ENCODE data around the gene PSMA7. TPM values are rescaled to one million over a fixed set of nuclear protein-coding genes. Genes with fewer than 3 reads are reported as not detected.
"Not testable (repeated sequence)": the region's sequence is repeated elsewhere in the genome, so short reads cannot be mapped to it uniquely, and the experiment has no call there.

Gene PSMA7
- total RNA-seq, 1 donor from 2014 or later = 463 TPM

- DNase-seq (ENCODE audit: low read depth, low spot score) = no peak
These were observed 22.0 kb downstream of the PSMA7 start for GRCh38 chr20:62120990-62121775.

- DNase-seq (ENCODE audit: low read depth, low spot score) = no peak
These were observed 22.8 kb downstream of the PSMA7 start for GRCh38 chr20:62120365-62120762.

GRCh38 chr20:62119591-62120364 lies 23.4 kb downstream of the PSMA7 start:
- no peak for DNase-seq (ENCODE audit: low read depth, low spot score)

DNA sequence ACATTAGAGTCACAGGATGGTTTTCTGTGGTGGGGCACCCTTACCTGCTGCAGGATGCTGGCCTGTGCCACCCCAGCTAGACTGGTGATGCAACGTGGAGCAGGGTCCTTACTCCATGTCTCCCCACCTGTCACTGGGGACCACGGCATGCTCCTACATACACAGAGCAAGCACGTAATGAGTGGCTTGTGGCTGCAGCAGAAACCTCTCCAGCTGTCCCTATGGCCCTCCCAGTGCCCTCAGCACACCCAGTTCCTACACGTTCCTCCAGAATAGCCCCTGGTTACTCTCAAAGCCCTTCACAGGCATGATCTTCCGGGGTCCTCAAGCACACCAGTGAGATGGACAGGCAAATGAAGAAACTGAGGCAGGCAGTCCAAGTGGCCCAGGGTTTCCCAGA lies 24.1 kb downstream of the PSMA7 start:
- DNase-seq (ENCODE audit: low read depth, low spot score) = no peak

- DNase-seq (ENCODE audit: low read depth, low spot score) = no peak
These were observed 24.8 kb downstream of the PSMA7 start for GRCh38 chr20:62118113-62119043.

GRCh38 chr20:62117658-62118057 lies 25.5 kb downstream of the PSMA7 start:
- DNase-seq (ENCODE audit: low read depth, low spot score) = no peak

GRCh38 chr20:62117362-62117646 lies 25.9 kb downstream of the PSMA7 start:
- no peak for DNase-seq (ENCODE audit: low read depth, low spot score)

DNA sequence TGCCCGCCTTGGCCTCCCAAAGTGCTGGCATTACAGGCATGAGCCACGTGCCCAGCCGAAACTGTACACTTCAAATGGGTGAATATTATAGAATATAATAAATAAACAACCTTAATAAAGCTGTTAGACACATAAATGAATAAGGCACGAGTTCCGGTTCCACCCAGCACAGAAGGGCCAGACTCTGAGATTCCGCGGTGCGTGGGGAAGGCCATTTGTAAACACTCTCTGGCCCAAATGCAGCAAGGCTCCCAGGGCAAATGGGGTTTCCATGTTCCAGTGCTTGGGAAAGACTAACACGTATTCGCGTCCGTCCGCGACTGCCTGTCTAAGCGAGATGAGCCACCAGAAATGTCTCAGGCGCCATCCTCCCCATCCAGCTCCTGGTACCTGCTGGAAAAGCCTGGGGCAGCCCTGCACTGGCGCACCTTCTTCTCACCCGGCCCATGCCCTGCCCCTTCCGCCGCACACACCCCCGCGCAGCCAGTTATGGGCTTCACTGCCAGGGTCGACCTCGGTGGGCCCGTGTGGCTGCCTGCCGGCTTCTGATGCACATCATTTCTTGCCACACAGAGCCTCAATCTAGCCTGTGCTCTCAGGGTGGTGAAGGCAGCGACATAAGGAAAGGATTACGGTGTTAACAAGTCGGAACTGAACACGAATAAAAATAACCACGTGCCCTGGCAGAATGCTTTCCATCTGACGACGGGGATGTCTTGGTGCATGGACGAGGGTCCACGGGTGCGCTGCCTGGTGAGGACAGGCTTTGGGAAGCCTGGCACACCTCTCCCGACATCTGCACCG lies 26.4 kb downstream of the PSMA7 start:
- no peak for DNase-seq (ENCODE audit: low read depth, low spot score)

GRCh38 chr20:62115800-62116407 lies 27.3 kb downstream of the PSMA7 start:
- DNase-seq (ENCODE audit: low read depth, low spot score) = not testable (repeated sequence)

DNA sequence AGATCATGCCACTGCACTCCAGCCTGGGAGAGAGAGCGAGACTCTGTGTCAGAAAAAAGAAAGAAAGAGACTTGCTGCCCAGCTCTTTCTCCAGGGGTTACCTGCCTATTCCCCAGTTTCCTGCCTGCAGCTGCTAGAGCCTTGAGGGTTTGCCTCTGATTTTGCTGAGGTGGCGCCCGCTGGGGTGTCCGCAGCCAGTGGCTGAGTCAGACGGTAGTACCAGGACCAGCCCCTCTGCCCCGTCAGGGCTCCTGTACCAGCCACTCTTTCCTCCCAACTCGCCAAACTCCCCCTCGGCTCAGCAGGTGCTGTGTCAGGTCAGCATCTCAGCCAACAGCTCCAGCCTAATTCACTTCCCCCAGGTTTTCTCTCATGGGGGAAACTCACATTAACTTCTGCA lies 28.3 kb downstream of the PSMA7 start:
- no peak for DNase-seq (ENCODE audit: low read depth, low spot score)

DNA sequence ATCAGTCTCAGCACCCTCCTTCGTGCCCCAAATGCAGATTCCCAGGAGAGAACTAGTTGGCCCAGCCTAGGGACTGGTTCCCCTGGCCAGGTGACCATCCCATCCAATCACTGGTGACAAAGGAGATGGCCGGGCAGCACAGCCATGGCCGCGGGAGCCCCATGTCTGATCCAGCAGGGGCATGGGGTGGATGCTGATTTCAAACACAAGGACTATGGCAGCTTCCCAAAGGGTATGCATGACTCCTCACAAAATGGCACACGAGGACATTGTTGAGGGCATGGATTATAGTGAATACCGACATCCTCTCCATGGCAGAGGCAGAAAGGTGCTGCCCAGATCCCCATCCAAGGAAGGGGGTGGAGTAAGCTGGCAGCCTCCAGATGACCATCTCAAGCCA lies 30.8 kb downstream of the PSMA7 start:
- DNase-seq (ENCODE audit: low read depth, low spot score) = no peak

- no peak for DNase-seq (ENCODE audit: low read depth, low spot score)
These were observed 32.0 kb downstream of the PSMA7 start for GRCh38 chr20:62111148-62111547.

DNA sequence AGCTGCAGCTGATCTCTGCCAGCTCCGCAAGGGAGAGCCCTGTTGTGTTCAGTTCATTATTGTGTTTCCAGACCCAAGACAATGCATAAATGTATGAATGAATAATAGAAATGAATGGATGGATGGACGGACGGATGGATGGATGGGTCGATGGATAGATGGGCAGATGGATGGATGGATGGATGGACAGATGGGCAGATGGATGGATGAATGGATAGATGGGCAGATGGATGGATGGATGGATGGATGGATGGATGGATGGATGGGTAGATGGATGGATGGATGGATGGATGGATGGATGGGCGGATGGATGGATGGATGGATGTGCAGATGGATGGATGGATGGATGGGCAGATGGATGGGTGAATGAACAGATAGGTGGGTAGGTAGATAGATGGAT lies 37.6 kb downstream of the PSMA7 start:
- DNase-seq (ENCODE audit: low read depth, low spot score) = no peak

GRCh38 chr20:62104791-62105345 lies 38.3 kb downstream of the PSMA7 start:
- no peak for DNase-seq (ENCODE audit: low read depth, low spot score)

GRCh38 chr20:62104234-62104789 lies 38.9 kb downstream of the PSMA7 start:
- no peak for DNase-seq (ENCODE audit: low read depth, low spot score)

GRCh38 chr20:62103508-62104233 lies 39.5 kb downstream of the PSMA7 start:
- DNase-seq (ENCODE audit: low read depth, low spot score) = no peak

GRCh38 chr20:62101078-62101477 lies 42.1 kb downstream of the PSMA7 start:
- no peak for DNase-seq (ENCODE audit: low read depth, low spot score)

GRCh38 chr20:62097881-62098407 lies 45.2 kb downstream of the PSMA7 start:
- DNase-seq (ENCODE audit: low read depth, low spot score) = no peak
